ENCODE measurements around the gene ZBTB4.

Gene ZBTB4

DNA sequence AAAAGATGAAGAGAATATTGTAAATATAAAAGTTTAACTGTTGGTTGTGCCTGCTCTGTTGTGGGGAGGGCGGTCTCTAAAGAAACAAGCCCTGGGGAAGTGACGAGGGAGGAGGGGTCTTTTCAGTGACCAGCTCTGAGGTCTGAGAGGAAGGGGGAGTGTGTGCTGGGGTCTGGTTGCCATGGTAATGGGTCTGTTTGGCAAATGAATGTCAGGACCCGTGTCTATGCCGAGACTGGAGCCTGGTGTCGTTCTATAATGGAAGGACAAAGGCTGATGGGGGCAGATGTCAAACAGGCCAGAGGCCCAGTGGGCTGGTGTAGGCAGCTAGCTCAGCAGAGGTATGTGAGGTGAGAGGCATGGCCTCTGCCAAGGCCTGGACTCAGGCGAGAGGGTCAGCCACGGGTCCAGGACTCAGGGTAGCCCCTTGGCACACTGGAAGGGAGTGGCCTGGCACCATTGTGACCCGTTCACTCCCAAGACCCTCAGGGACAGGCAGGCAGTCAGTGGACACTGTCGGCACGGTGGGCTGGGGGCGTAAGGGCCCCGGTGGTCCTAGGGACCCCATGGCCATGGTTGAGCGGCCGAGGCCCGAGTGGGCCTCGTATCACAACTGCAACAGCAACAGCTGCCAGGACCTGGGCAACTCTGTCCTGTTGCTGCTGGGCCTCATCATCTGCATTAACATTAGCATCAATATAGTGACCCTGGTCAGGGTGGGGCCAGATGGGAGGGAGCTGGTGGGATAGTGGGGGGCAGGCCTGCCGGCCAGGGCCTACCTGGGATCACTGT lies 59.4 kb downstream of the ZBTB4 start, which contains the start of gene SPEM1:
SPEM1 (plus strand) TSS at position 506 of the 792 bp plus-strand sequence; CDS start at position 567, 61 bp downstream.
- DNase-seq = no peak

DNA sequence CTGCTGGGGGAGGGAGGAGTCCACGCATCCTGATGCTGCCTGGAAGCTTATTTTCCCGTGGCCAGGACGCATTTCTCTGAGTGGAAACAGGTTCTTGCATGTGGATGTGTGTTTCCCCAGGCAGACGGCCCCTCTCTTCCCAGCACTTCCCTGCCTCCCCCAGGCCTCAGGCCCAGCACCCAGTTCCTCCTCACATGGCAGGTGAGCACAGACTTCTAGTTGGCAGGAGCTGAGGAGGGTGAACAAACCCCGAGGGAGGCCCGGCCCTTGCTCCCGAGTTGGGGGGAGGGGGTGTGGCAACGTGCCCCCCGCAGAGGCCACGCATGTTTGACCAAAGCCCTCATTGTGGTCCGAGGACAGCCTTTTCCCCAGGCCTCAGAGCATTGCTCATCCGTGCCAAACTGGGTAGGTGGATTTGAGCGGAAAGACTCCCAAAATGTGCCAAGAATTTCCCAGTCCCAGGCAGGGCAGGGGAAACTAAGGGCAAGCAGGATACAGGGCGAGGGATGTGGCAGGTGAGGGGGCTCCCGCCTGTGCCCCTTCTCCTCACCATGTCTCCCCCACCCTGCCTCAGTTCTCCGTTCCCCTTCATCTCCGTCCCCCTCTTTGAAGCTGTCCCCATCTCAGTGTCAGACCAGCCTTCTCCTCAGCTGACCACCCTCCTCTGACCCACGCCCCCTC lies 60.8 kb downstream of the ZBTB4 start:
- DNase-seq = no peak

- DNase-seq = no peak
Observed at GRCh38 chr17:7417056-7417655, 62.3 kb downstream of the ZBTB4 start.

DNA sequence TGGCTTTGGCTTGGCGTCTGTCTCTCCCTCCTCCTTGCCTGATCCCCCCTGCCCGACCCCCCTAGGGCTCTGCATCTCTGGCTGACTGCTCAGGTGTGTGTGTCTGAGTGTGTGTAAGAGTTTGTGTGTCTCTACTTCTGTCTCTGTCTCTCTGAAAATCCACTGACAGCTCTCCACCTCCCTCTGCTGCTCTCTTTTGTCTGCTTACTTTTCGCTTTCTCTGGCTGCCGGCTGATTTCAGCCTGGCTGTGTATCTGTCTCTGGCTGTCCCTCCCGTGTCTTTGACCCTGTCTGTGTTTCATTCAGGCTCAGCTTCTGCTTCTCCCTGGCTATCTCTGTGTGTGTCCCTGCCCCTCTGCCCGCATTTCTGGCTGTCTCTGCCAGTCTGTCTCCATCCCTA lies 63.1 kb downstream of the ZBTB4 start:
- DNase-seq = no peak

DNA sequence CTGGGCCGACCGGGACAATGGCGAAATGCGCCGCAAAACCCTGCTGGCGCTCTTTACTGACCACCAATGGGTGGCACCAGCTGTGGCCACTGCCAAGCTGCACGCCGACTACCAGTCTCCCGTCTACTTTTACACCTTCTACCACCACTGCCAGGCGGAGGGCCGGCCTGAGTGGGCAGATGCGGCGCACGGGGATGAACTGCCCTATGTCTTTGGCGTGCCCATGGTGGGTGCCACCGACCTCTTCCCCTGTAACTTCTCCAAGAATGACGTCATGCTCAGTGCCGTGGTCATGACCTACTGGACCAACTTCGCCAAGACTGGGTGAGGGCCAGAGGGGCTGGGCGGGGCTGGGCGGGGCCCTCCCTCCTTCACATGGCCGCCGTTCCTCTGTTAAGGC lies 63.6 kb downstream of the ZBTB4 start:
- DNase-seq = no peak

DNA sequence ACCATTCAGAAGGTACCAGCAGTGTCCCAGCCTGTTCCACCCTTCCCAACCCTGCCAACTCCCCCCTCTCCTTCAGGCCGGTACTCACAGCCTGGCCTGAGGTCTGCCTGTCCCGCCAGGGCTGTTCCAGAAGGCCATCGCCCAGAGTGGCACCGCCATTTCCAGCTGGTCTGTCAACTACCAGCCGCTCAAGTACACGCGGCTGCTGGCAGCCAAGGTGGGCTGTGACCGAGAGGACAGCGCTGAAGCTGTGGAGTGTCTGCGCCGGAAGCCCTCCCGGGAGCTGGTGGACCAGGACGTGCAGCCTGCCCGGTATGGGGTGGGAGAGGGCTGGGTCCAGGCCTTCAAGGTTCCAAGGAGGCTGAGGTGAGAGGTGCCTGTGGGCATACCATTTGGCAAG lies 64.6 kb downstream of the ZBTB4 start:
- DNase-seq = no peak

DNA sequence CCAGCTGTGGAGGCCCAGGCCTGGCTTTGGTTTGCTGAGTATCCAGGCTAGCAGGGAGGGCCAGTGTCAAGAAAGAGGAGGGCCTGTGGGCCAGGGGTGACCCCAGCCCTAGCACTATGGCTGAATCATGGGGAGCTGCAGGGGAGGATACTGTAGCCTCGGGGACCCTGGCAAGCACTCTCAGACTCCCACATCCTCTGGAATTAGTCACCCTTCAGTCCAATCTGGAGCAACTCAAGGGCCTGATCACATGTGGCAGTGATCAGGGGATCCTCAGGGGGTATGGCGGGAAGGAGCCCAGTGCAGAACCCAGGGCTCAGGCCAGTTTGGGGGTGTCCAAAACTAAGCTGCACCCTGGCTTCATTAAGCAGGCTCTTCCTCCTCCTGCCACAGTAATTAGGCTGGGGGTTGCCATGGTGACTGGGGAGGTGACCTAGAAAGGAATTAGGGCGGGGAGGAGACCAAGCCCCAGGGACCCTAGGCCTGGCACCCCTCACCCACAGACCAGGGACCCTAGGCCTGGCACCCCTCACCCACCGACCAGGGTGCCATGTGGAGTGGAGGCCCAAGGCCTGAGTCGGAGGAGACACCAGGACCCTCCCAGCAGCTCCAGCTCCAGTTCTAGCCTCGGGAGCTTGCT lies 66.0 kb downstream of the ZBTB4 start:
- DNase-seq = no peak

DNA sequence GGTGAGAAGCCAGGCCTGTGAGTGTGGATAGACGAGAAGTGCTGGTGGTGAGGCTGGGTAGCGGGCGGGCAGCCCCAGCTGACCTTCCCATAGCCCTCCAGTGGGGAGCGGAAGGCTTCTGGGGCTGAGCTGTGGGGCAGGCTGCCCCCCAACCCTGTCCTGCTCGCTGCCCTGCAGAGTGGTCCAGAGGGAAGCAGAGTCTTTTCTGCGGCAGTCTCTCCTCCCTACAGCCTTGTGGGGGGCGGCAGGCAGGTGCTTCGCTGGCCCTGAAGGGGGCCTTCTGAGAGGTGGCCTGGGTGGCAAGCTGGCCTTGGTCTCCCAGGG lies 68.0 kb downstream of the ZBTB4 start:
- no peak for DNase-seq

- no peak for DNase-seq
Observed at GRCh38 chr17:7410634-7411426, 68.6 kb downstream of the ZBTB4 start.

GRCh38 chr17:7409716-7410115 lies 69.7 kb downstream of the ZBTB4 start:
- DNase-seq = no peak

Measured in activated naive CD4-positive, alpha-beta T cell (primary cell).